HG03097 (cell line): ENCODE data around the gene NEDD9.

Experiments
- ATAC-seq: cut with Tn5 transposase; IDR thresholded peaks from one replicate; pipeline ENCODE4 v1.9.1; 2021; ENCODE audit not compliant: unreplicated experiment, low FRiP score

NEDD9 gene

GRCh38 chr6:11183761-11184362, 48.6 kb downstream of the NEDD9 start:
- ATAC-seq: no peak

DNA sequence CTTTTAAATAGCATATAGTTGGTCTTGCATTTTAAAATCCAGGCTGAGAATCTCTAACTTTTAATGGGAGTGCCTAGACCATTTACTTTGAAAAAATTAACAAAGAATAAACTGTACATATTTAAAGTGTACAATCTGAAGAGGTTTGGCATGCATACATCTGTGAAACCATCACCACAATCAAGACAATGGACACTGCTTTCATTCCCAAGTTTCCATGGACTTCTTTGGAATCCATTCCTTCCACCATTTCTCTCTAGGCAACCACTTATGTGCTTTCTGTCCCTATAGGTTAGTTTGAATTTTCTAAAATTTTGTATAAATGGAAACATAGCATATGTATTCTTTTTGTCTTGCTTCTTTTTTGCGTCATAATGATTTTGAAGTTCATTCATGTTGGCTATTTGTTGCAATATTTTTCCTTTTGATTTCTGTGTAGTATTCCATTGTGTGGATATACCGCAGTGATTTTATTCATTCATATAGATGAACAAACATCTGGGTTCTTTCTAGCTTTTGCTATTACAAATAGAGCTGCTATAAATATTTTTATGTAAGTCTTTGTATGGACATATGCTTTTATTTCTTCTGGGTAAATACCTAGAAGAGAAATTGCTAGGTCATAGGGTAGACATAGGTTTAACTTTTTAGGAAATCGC, 50.9 kb downstream of the NEDD9 start:
- ATAC-seq: no peak

DNA sequence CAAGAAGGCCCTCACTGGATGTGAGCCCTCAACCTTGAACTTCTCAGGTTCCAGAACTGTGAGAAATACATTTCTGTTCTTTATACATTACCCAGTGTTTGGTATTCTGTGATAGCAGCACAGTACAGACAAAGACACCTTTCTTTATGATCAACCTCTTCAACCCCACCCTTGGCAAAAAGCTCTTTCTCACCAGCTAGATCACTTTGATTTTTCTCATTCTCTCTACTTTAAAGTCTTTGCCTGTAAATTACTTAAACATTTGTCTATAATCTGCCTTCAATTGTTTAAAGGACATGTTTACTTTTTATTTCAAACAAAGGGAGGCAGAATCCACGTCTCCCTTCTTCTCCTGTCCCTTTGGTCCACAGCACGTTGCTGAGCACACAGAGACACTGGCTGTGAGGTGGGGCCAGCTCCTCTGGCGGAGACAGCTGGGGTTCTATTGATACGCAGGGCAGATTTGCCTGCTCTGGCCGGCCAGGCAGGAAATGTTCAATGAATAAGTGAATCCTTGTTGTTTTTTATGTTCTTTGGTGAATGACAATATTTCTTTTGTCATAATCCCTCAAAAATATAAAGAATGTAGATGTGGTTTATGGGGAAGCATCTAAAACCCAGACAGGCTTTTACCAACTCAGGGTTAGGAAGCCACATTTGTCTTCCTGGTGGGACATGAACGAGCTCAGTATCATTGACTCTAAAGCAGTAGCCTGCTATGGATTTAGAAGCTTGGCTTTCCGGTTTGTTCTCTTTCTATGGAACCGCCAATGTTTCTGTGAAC, 52.9 kb downstream of the NEDD9 start:
- ATAC-seq: no peak

- ATAC-seq: no peak
These were observed 53.4 kb downstream of the NEDD9 start for GRCh38 chr6:11179088-11179418.

- no peak for ATAC-seq
These were observed 55.2 kb downstream of the NEDD9 start for GRCh38 chr6:11177271-11177670.

DNA sequence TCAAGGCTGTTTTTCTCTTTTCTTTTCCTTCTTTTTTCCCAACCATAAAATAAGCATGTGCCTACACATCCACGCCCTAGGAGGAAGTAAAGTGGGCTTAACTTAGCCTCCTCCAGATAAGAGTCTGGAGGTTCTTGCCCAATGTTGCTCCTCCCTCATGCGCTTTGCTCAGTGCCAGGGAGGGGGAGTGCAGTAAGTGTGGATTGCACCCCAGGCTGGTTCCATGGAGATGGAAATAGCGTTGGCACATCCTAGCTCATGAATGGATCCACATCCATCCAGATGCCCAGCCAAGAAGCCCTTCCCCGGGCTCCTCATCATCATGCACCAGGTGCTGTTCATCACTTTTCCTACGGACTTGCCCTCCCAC, 58.2 kb downstream of the NEDD9 start:
- no peak for ATAC-seq

DNA sequence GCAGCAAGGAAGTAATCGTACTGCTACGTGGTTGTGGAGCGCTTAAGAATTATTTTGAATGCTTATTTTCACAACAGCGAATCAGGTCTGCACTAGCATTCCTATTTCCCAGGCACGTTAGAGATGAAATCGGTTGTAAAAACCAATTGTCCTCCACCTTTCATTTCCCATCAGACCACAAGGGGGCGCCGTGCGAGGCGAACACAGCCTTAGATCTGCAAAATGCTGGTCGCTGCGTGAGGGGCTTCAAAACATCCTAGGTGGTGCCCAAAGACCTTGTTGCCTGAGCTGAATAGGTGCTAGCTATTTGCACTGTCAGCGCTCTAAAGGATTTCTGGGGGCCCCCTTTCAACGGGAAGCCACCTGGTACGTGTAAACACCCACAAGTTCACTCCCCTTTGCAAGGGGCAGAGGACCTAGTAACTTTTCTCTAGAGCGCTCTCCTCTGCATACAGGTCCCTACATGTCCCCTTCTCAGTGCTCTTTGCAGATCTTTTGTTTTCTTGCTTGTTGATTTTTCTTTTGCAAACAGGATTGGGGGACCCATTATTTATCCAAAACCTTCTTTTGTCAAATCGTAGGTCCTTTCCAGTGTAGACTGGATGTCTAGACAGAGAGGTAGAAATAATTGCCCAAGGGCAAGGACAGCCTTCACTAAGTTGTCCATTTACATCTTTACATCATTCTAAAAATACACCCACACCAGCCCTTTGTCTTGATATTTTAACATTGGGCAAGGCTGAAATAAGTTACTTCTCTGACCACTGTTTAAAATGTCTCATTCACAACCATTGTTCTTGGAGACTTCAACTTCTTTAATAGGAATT, 59.8 kb downstream of the NEDD9 start:
- no peak for ATAC-seq

- no peak for ATAC-seq
These were observed 60.5 kb downstream of the NEDD9 start for GRCh38 chr6:11171952-11172351.

DNA sequence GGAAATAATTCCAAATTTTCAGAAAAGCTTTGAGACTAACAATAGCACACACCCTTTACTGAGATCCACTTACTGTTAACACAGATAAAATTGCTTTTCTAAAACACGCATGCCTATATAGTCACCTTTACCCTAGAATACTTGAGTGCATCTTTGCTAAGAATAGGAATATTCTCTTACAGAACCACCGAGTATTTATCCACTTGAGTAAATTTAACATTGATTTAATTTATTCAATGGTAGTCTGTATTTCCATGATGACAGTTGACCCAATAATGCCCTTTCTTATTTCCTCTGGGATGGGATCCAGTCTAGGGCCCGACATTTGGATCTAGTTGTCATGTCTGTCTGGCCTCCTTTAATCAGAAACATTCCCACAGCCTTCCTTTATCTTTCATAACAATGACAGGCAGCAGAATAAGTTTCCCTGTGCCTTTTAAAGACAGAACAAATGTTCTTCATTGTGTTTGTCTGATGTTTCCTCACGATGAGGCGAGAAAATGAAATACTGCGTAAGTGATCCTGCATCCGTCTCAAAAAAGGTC, 64.3 kb downstream of the NEDD9 start:
- no peak for ATAC-seq

- no peak for ATAC-seq
These were observed 65.5 kb downstream of the NEDD9 start for GRCh38 chr6:11166948-11167347.

DNA sequence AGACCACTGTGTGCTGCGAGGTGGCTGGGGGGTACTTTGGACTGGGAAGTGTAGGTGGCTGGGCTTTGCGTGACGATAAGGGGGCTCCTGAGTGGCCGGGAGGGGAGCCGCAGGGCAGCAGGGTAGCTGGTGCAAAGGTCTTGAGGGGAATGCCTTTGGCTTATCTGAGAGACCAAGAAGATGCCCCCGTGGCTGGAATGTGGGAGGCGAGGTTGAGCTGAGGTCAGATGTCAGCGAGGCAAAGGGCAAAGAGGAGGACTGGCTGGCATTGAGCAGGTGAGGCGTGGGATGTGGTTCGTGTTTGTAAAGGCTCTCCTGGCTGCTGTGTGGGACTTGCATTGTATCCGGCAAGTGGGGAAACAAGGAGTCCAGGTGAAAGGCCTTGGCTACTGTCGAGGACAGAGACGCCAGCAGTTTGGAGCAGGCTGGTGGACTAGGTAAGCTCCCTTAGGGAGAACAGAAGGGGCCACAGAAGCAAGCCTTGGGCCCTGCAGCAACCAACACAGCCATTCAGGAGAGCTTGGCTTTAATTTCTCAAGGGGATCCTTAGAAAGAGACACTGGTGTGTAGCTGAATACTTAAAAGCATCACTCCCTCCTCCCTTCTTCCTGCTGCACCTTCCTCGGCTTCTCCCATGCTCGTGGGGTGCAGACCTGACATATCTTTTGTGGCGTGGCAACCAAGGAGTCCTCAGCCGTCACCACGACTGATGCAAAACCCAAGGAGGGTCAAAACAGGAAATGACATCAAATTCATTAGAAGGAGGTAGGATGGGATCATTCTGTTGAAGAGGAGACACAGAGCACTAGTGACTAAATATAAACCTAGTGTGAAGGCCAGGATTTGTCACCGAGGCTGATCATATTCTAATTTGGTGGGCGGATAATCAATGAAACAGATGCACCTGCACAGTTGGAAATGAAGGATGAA, 67.5 kb downstream of the NEDD9 start:
- ATAC-seq: no peak

- ATAC-seq: peak; percentile 62
These were observed 68.5 kb downstream of the NEDD9 start for GRCh38 chr6:11163932-11164331.

DNA sequence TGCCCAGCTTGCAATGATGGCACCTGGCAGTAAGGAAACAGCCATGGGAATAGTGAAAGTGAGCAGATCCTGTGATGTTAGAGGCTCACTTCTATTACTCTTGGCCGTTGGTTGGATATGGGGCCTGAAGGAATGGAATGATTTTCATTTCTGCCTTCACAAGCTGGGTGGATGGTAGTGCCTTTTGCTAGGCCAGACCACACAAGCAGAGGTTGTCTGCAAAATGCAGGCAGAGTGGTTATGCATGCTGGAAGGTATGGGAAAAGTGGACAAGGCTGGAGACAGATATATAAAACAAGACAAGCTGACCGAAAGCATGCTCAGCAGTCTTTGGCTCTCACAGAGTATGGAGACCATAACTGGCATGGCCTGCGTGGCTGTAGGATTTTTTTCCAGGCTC, 70.2 kb downstream of the NEDD9 start:
- no peak for ATAC-seq

DNA sequence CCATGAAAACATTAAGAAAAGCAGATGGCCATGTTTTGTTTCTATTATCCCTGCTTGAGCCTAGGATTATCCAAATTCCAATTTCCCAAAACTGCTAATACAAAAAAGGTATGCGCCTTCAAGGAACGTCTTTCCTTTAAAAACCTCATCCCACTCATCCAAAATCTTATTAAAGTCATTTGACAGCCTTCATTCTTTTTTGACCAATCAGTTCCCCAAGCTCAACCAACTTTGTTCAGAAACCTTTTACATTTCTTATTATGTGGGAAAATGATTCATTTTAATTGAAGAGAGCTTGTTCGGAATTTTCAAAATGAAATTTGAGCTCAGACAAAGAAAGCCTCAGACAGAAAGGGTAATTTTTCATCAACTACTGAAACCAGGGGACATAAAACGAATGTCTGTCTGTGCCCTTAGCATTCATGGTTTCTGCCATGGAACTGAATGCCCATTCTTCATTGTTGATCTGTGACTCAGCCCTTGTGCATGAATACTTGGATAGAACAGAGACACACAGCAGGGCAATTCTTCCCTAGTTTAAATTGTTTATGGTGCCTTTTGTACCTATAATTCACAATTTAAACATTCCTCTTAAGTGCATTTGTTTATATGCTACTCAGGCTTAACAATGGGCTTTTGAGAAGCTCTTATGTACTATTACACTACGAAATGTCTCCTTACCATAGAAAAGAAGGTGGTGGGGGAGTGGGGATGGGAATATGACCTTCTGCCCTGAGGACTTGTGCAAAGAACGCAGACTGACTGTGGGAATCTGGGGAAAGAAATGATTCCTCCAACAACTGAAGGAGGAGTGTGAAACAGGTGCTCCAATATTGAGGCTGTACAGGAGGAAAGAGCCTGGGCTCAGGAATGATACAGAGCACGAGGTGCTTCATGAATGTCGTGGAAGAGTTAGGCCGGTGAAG, 71.2 kb downstream of the NEDD9 start:
- no peak for ATAC-seq

- no peak for ATAC-seq
These were observed 72.3 kb downstream of the NEDD9 start for GRCh38 chr6:11160199-11160598.

- no peak for ATAC-seq
These were observed 76.9 kb downstream of the NEDD9 start for GRCh38 chr6:11155589-11155988.

GRCh38 chr6:11153447-11153846, 79.0 kb downstream of the NEDD9 start:
- no peak for ATAC-seq

DNA sequence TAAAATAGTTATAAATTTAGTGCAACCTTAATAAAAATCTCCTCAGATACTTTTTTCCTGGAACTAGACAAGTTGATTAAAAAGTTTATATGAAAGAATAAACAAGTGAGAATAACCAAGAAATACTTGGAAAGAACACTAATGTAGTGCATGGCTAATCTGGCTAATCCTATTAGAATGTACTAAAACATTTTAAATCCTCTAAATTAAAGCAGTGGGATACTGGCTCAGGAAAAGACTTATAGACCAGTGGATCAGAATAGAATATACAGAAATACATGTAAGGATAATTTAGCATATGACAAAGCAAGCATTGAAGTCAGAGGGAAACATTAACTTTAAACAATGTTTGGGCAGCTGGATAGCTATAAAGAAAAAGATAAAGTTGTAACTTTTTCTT, 79.9 kb downstream of the NEDD9 start:
- no peak for ATAC-seq

DNA sequence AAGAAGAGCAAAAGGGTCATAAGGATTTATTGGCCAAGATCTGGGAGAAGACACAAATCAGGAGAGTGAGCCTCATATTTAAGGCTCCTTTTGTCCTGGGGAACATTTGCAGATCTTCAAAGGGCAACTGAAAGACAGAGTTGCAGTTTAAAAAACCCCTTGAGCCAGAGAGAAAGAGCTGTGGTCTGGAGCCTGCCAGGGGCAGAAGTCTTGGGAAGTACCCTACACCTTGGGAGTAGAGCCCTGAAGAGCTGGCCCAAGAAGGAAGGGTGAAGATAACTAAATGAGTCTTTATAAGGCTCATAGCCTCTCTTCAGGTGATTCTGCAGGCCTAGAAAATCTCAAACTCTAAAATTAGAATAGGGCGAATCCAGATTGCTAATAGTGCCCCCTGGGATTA, 81.0 kb downstream of the NEDD9 start:
- ATAC-seq: no peak
